K562 (cell line): ENCODE measurements around the gene TBC1D2B. TPM values are rescaled to one million over a fixed set of nuclear protein-coding genes. Genes with fewer than 3 reads are reported as not detected.

Experiments
- ATAC-seq: fragments of 200-7000 bp; cut with Tn5 transposase; 3 replicates; pipeline ENCODE4 v1.9.1; 2020; ENCODE audit warnings: moderate library complexity
- BruUV-seq: library from RNA; stranded (reverse); fragments of 400-500 nt; replicated peaks from 2 replicates; lab custom pipeline; 2021; lab: Mats Ljungman, UMichigan
- CTCF ChIA-PET: fragments of 300-600 bp; formaldehyde crosslinking; extraction: SDS; loops from one replicate; lab custom pipeline; 2021; ENCODE audit warnings: low intra/inter-chr PET ratio; lab: Yijun Ruan, JAX
- POLR2A ChIA-PET: fragments of 300-600, 350-650 bp; sonication (Branson Sonifier 250); formaldehyde crosslinking; extraction: SDS; loops from one replicate; lab custom pipeline; 2021; ENCODE audit warnings: antibody characterized with exemption, inconsistent platforms; lab: Yijun Ruan, JAX
- DNase-seq, 4 experiments: peaks; one replicate each; pipeline versions ENCODE4 v3.0.0 to v3.0.0-alpha.2; 2011 to 2018; ENCODE audit warnings: low spot score in 3 of 4, mixed read lengths in 3 of 4; ENCODE audit errors: extremely low read depth in 1 of 4
- FAIRE-seq: peaks from 2 replicates; lab custom pipeline; 2011; peaks lifted over from hg19 to GRCh38; lab: Jason Lieb, UNC
- H2AFZ ChIP-seq: 2 replicates; pipeline ENCODE4 v1.6.0; 2011; ENCODE audit warnings: low read depth, low read length, control low read depth, inconsistent platforms
- H3K27ac ChIP-seq: fragments of 200-600 bp; 3 replicates; pipeline ENCODE4 v1.8.0; 2011; ENCODE audit warnings: low read depth, mild to moderate bottlenecking, control low read depth, inconsistent platforms, low read length, moderate library complexity, mixed read lengths; ENCODE audit errors: extremely low read depth
- H3K27me3 ChIP-seq, 2 experiments: fragments of 300-600 bp in 1 of 2; 2 replicates in 1 of 2; 3 replicates in 1 of 2; pipeline versions ENCODE4 v1.6.0 to v1.8.0; 2011; ENCODE audit warnings: inconsistent platforms in 2 of 2, low read length in 2 of 2, mild to moderate bottlenecking in 1 of 2, mixed read lengths in 1 of 2, moderate library complexity in 1 of 2; ENCODE audit not compliant: control insufficient read depth in 2 of 2, insufficient read depth in 2 of 2
- H3K36me3 ChIP-seq: fragments of 300-600 bp; 3 replicates; pipeline ENCODE4 v1.8.0; 2011; ENCODE audit warnings: mild to moderate bottlenecking, low read length, inconsistent platforms; ENCODE audit not compliant: control insufficient read depth, insufficient read depth
- H3K4me1 ChIP-seq, 2 experiments: fragments of 200-600 bp in 1 of 2; replicated peaks in 1 of 2; 2 replicates in 1 of 2; 3 replicates in 1 of 2; pipeline versions ENCODE4 v1.5.1 to v1.8.0; 2011; ENCODE audit warnings: inconsistent platforms in 2 of 2, low read length in 2 of 2, mild to moderate bottlenecking in 1 of 2, mixed read lengths in 1 of 2, moderate library complexity in 1 of 2; ENCODE audit not compliant: control insufficient read depth in 2 of 2, insufficient read depth in 2 of 2
- H3K4me2 ChIP-seq: 2 replicates; pipeline ENCODE4 v1.6.1; 2011; ENCODE audit warnings: low read length, control low read depth, inconsistent platforms, mixed read lengths; ENCODE audit not compliant: insufficient read depth
- H3K4me3 ChIP-seq: fragments of 200-600 bp; sonication (generic), shearing (Covaris generic); 2 replicates; pipeline ENCODE4 v1.5.1; 2016; ENCODE audit warnings: control low read depth, inconsistent platforms
- H3K79me2 ChIP-seq: fragments of 200-600 bp; 3 replicates; pipeline ENCODE4 v1.8.0; 2011; ENCODE audit warnings: low read length, inconsistent platforms; ENCODE audit not compliant: control insufficient read depth, insufficient read depth
- H3K9ac ChIP-seq, 2 experiments: 2 replicates each; pipeline versions ENCODE4 v1.6.0 to v1.6.1; 2011; ENCODE audit warnings: low read depth in 2 of 2, low read length in 2 of 2, control low read depth in 1 of 2, inconsistent platforms in 1 of 2, mild to moderate bottlenecking in 1 of 2, mixed read lengths in 1 of 2; ENCODE audit not compliant: insufficient read depth in 1 of 2
- H3K9me1 ChIP-seq: one replicate; pipeline ENCODE4 v1.6.0; 2011; ENCODE audit warnings: inconsistent platforms, mild to moderate bottlenecking, low read length, moderate library complexity; ENCODE audit not compliant: control insufficient read depth, insufficient read depth
- H3K9me3 ChIP-seq: replicated peaks from 2 replicates; pipeline ENCODE4 v1.5.1; 2011; ENCODE audit warnings: low read depth, low read length, inconsistent platforms; ENCODE audit not compliant: control insufficient read depth, insufficient read depth
- H4K20me1 ChIP-seq: replicated peaks from 2 replicates; pipeline ENCODE4 v1.6.1; 2011; ENCODE audit warnings: low read length, inconsistent platforms, mixed read lengths; ENCODE audit not compliant: control insufficient read depth, insufficient read depth
- ATF1 ChIP-seq, 2 experiments: fragments of 450-650 bp in 1 of 2; IDR thresholded peaks; 2 replicates each; pipeline ENCODE4 v1.6.1; 2016; ENCODE audit warnings: missing compliant biosample characterization in 1 of 2, missing genetic modification characterization in 1 of 2
- CBX2 ChIP-seq: fragments of 200-600 bp; sonication (generic); IDR thresholded peaks from one replicate; pipeline ENCODE4 v1.6.1; 2012; ENCODE audit warnings: mild to moderate bottlenecking, low read length, inconsistent platforms; ENCODE audit not compliant: insufficient read depth, poor library complexity, severe bottlenecking
- CBX3 ChIP-seq, 2 experiments: IDR thresholded peaks; 1 replicate in 1 of 2; 2 replicates in 1 of 2; pipeline ENCODE4 v1.6.1; 2012; ENCODE audit warnings: inconsistent platforms in 2 of 2, low read length in 2 of 2, borderline replicate concordance in 1 of 2, control low read depth in 1 of 2
- ETS2 ChIP-seq: IDR thresholded peaks from 2 replicates; pipeline ENCODE4 v1.6.1; 2016; ENCODE audit warnings: borderline replicate concordance, missing genetic modification characterization, mild to moderate bottlenecking, moderate library complexity, missing compliant biosample characterization; ENCODE audit not compliant: poor library complexity, severe bottlenecking
- KDM2B ChIP-seq: fragments of 250-450 bp; sonication (Bioruptor Pico); IDR thresholded peaks from 2 replicates; pipeline ENCODE4 v1.8.0; 2021; ENCODE audit warnings: mild to moderate bottlenecking, moderate library complexity
- KLF1 ChIP-seq: fragments of 450-650 bp; IDR thresholded peaks from 2 replicates; pipeline ENCODE4 v1.6.1; 2016; ENCODE audit warnings: missing genetic modification characterization, missing compliant biosample characterization
- MBD2 ChIP-seq: sonication (generic); IDR thresholded peaks from 2 replicates; pipeline ENCODE4 v1.6.1; 2016; ENCODE audit warnings: low read depth, borderline replicate concordance
- NUFIP1 ChIP-seq: fragments of 450-650 bp; IDR thresholded peaks from 2 replicates; pipeline ENCODE4 v1.6.1; 2018; ENCODE audit not compliant: partially characterized antibody
- POLR2G ChIP-seq: fragments of 200-400 bp; formaldehyde crosslinking; IDR thresholded peaks from 2 replicates; pipeline ENCODE4 v1.6.1; 2017; ENCODE audit warnings: low read depth, mild to moderate bottlenecking, antibody characterized with exemption, low read length, moderate library complexity
- PRDM10 ChIP-seq: fragments of 450-650 bp; IDR thresholded peaks from 2 replicates; pipeline ENCODE4 v1.6.1; 2018; ENCODE audit not compliant: partially characterized antibody
- RAD21 ChIP-seq, 2 experiments: fragments of 250-450 bp in 1 of 2; fragments of 450-650 bp in 1 of 2; sonication (Bioruptor Pico) in 1 of 2; formaldehyde crosslinking in 1 of 2; IDR thresholded peaks in 1 of 2; conservative IDR thresholded peaks in 1 of 2; 2 replicates each; pipeline versions ENCODE4 v1.4.0 to v1.8.0; 2020 to 2022; ENCODE audit warnings: mild to moderate bottlenecking in 2 of 2, moderate library complexity in 1 of 2
- SP1 ChIP-seq: sonication (generic); formaldehyde crosslinking; IDR thresholded peaks from 2 replicates; pipeline ENCODE4 v1.8.1; 2022; ENCODE audit warnings: mild to moderate bottlenecking, missing genetic modification reagents
- TCFL5 ChIP-seq: fragments of 250-450 bp; sonication (Bioruptor Pico); conservative IDR thresholded peaks from 2 replicates; pipeline ENCODE4 v1.6.1; 2021; ENCODE audit warnings: mild to moderate bottlenecking, moderate library complexity, matching md5 sums
- ZNF224 ChIP-seq: sonication (generic); formaldehyde crosslinking; IDR thresholded peaks from 2 replicates; pipeline ENCODE4 v1.8.0; 2022; ENCODE audit warnings: mild to moderate bottlenecking, missing genetic modification reagents
- ZNF232 ChIP-seq: sonication (generic); formaldehyde crosslinking; IDR thresholded peaks from 2 replicates; pipeline ENCODE4 v1.8.0; 2022; ENCODE audit warnings: mild to moderate bottlenecking, missing genetic modification reagents
- ZNF436 ChIP-seq: fragments of 250-450, 450-650 bp; sonication (Bioruptor Pico); formaldehyde crosslinking; IDR thresholded peaks from 2 replicates; pipeline ENCODE4 v1.7.0; 2020; ENCODE audit warnings: mild to moderate bottlenecking
- ZNF766 ChIP-seq: fragments of 200-800 bp; sonication (Bioruptor generic); conservative IDR thresholded peaks from 2 replicates; pipeline ENCODE4 v1.6.1; 2016; ENCODE audit warnings: missing genetic modification characterization, missing compliant biosample characterization
- WGBS: fragments of 100-300 bp; shearing (Covaris generic); methylation state at CpG from one replicate; pipeline ENCODE4 v1.1.6; 2016; ENCODE audit warnings: low coverage, mixed read lengths; ENCODE audit not compliant: insufficient coverage; ENCODE audit errors: missing lambda C conversion rate; 5-methylcytosine and 5-hydroxymethylcytosine counted together
- in situ Hi-C: fragments of 300-500 bp; cut with MboI; formaldehyde crosslinking; loops from 4 replicates; pipeline ENCODE4 v1.15.0; 2018; ENCODE audit warnings: inconsistent platforms, mixed read lengths
- intact Hi-C: fragments of 100-400 bp; cut with micrococcal nuclease; formaldehyde crosslinking; loops from 2 replicates; pipeline ENCODE4 v1.14.2; 2022
- polyA plus RNA-seq, 8 experiments: library from polyadenylated mRNA; depleted of rRNA in 4 of 8; stranded (reverse) in 5 of 8; unstranded in 3 of 8; fragments of >200 nt; fragmentation: Nextera tagmentation in 2 of 8; fragmentation: Illumina TruSeq in 1 of 8; extraction: Ambion mirVana in 2 of 8; extraction: Trizol in 1 of 8; gene quantifications; 2 replicates each; pipeline versions ENCODE4 v1.2.1 to v1.2.3, GENCODE V29; 2011 to 2014; ENCODE audit warnings: inconsistent platforms in 1 of 8, missing spikeins in 1 of 8
- total RNA-seq, 7 experiments: library from RNA; depleted of rRNA in 6 of 7; stranded (reverse); fragments of >200 nt in 6 of 7; fragmentation: Illumina TruSeq in 2 of 7; extraction: Trizol in 2 of 7; gene quantifications; 2 replicates each; pipeline versions ENCODE4 v1.2.1 to v1.2.3, GENCODE V29; 2011 to 2021; ENCODE audit warnings: low replicate concordance in 1 of 7

TBC1D2B gene
- total and polyA plus RNA-seq, 9 of the 15 experiments (the other 6 are each of a cell fraction or from before 2014, with no cell fraction given) = 0.15 to 16.3 (median 8.9) TPM

GRCh38 chr15:78002996-78003395, 74.5 kb downstream of the TBC1D2B start (continued):
- no peak for TF ChIP-seq ATF1 (CRISPR knock-in tag; IDR thresholded peaks at IDR 0.05)
- no peak for TF ChIP-seq ATF1 (tag; IDR thresholded peaks at IDR 0.05)
- no peak for TF ChIP-seq ZNF224 (CRISPR knock-in tag)
- TF ChIP-seq ZNF232 (CRISPR knock-in tag) = no peak
- TF ChIP-seq ZNF436 (CRISPR knock-in tag) = no peak
- TF ChIP-seq CBX3 (IDR thresholded peaks at IDR 0.05; ENCODE audit: borderline replicate concordance in 1 of 2, low read length in 2 of 2) = no peak

- no TSS peak for BruUV-seq
- H3K9me1 ChIP-seq = no peaks in the 10 kb centered on the region
- CTCF ChIA-PET = no interaction called here
- H3K4me1 ChIP-seq = peaks cover 0 to 4% of the 10 kb centered on the region in 2 experiments; a peak in 1 of 5 replicates
- H3K9me3 ChIP-seq = no peaks in the 10 kb centered on the region
- no peak overlapping the region for H2AFZ ChIP-seq
- ATAC-seq (no peak), FAIRE-seq (no peak), DNase-seq (no peak)
- in situ Hi-C loops (no loop called here), intact Hi-C loops (no loop called here)
- H3K4me2 ChIP-seq = no peak overlapping the region
- no peak overlapping the region for H3K27ac ChIP-seq
- H3K79me2 ChIP-seq = no peaks in the 10 kb centered on the region
- H3K36me3 ChIP-seq = peaks cover 16% of the 10 kb centered on the region; the same call in 1 of the 3 replicates
- no peak overlapping the region for H3K4me3 ChIP-seq
- POLR2A ChIA-PET = no interaction called here
- no peaks in the 10 kb centered on the region for H3K27me3 ChIP-seq
- H4K20me1 ChIP-seq = 0 out of 2 replicates have a peak, but pooled peaks cover 4% of the 10 kb centered on the region
- H3K9ac ChIP-seq = no peak overlapping the region
- 63% methylated on average over 4 of the region's 4 CpGs for WGBS
- TF ChIP-seq CBX2 (no peak), PRDM10 (no peak), TCFL5 (no peak), POLR2G (no peak), NUFIP1 (no peak), KLF1 (no peak), KDM2B (CRISPR knock-in tag) (no peak), SP1 (CRISPR knock-in tag) (no peak), RAD21 (CRISPR knock-in tag; conservative IDR thresholded peaks at IDR 0.05 in 1 of 2, IDR thresholded peaks at IDR 0.05 in 1 of 2) (no peak), MBD2 (no peak), ETS2 (tag) (no peak), ZNF766 (CRISPR knock-in tag) (no peak)
These were observed 75.9 kb downstream of the TBC1D2B start for GRCh38 chr15:78001656-78002055.
